H1 (cell line): ENCODE measurements around the gene AVPR2. TPM values are rescaled to one million over a fixed set of nuclear protein-coding genes. Genes with fewer than 3 reads are reported as not detected.

Source experiments
- CTCF ChIA-PET: fragments of 300-600 bp; sonication (Branson Sonifier 250); formaldehyde crosslinking; loops from one replicate; lab custom pipeline; 2021; ENCODE audit not compliant: partially characterized antibody; lab: Charles Lee
- POLR2A ChIA-PET: fragments of 300-600 bp; sonication (Branson Sonifier 250); formaldehyde crosslinking; loops from one replicate; lab custom pipeline; 2021; ENCODE audit warnings: inconsistent platforms; ENCODE audit not compliant: partially characterized antibody; lab: Charles Lee
- DNase-seq, 2 experiments: peaks; one replicate each; pipeline versions ENCODE4 v3.0.0 to v3.0.0-alpha.2; 2010 to 2022; ENCODE audit warnings: low spot score in 2 of 2, low read depth in 1 of 2, mixed read lengths in 1 of 2
- FAIRE-seq: peaks from 2 replicates; lab custom pipeline; 2011; peaks lifted over from hg19 to GRCh38; lab: Jason Lieb, UNC
- H2AFZ ChIP-seq: 2 replicates; pipeline ENCODE4 v1.8.1; 2012; ENCODE audit warnings: low read length, inconsistent platforms
- H2AK5ac ChIP-seq: 2 replicates; pipeline ENCODE4 v1.6.1; 2013; ENCODE audit warnings: low read depth, low read length
- H2BK120ac ChIP-seq: replicated peaks from 2 replicates; pipeline ENCODE3; 2013; ENCODE audit warnings: low read depth, low read length, inconsistent platforms
- H2BK12ac ChIP-seq: 2 replicates; pipeline ENCODE4 v1.6.1; 2013; ENCODE audit warnings: low read depth, low read length
- H2BK15ac ChIP-seq: 2 replicates; pipeline ENCODE4 v1.6.1; 2013; ENCODE audit warnings: low read length
- H2BK20ac ChIP-seq: 2 replicates; pipeline ENCODE4 v1.6.1; 2013; ENCODE audit warnings: low read length
- H2BK5ac ChIP-seq: 2 replicates; pipeline ENCODE4 v1.6.1; 2013; ENCODE audit warnings: low read depth, low read length
- H3K14ac ChIP-seq: 2 replicates; pipeline ENCODE4 v1.6.1; 2013; ENCODE audit warnings: inconsistent platforms; ENCODE audit not compliant: insufficient read length
- H3K18ac ChIP-seq: 2 replicates; pipeline ENCODE4 v1.6.1; 2013; ENCODE audit warnings: low read length; ENCODE audit errors: extremely low read depth
- H3K23ac ChIP-seq: 2 replicates; pipeline ENCODE4 v1.6.1; 2013; ENCODE audit warnings: inconsistent platforms; ENCODE audit not compliant: insufficient read length
- H3K23me2 ChIP-seq: 2 replicates; pipeline ENCODE4 v1.6.1; 2013; ENCODE audit warnings: low read depth, low read length
- H3K27ac ChIP-seq: 2 replicates; pipeline ENCODE4 v1.6.1; 2011; ENCODE audit warnings: low read depth, low read length, inconsistent platforms
- H3K27me3 ChIP-seq, 4 experiments: replicated peaks in 1 of 4; 1 replicate in 1 of 4; 2 replicates in 3 of 4; pipeline versions ENCODE4 v1.6.1 to v1.8.1; 2011 to 2013; ENCODE audit warnings: low read length in 3 of 4, mild to moderate bottlenecking in 3 of 4, inconsistent platforms in 2 of 4, mixed read lengths in 2 of 4, moderate library complexity in 1 of 4; ENCODE audit not compliant: control insufficient read depth in 3 of 4, insufficient read depth in 3 of 4; ENCODE audit errors: extremely low read depth in 1 of 4
- H3K36me3 ChIP-seq, 4 experiments: 2 replicates each; pipeline versions ENCODE4 v1.6.1 to v1.8.1; 2011 to 2013; ENCODE audit warnings: mild to moderate bottlenecking in 4 of 4, low read length in 3 of 4, moderate library complexity in 2 of 4, control low read depth in 1 of 4, inconsistent platforms in 1 of 4; ENCODE audit not compliant: insufficient read depth in 4 of 4, control insufficient read depth in 2 of 4
- H3K4ac ChIP-seq: replicated peaks from 2 replicates; pipeline ENCODE3; 2013; ENCODE audit warnings: low read length, low read depth, mixed read lengths, inconsistent platforms; ENCODE audit not compliant: insufficient read length
- H3K4me1 ChIP-seq, 4 experiments: replicated peaks in 1 of 4; 1 replicate in 1 of 4; 2 replicates in 3 of 4; pipeline versions ENCODE4 v1.6.1 to v1.8.1; 2011 to 2013; ENCODE audit warnings: low read length in 3 of 4, inconsistent platforms in 2 of 4, mixed read lengths in 1 of 4; ENCODE audit not compliant: insufficient read depth in 4 of 4, control insufficient read depth in 3 of 4
- H3K4me2 ChIP-seq, 2 experiments: 2 replicates each; pipeline versions ENCODE4 v1.6.1 to v1.8.1; 2011 to 2013; ENCODE audit warnings: low read depth in 2 of 2, low read length in 2 of 2, control low read depth in 1 of 2, inconsistent platforms in 1 of 2, mild to moderate bottlenecking in 1 of 2; ENCODE audit not compliant: insufficient read depth in 1 of 2
- H3K4me3 ChIP-seq, 4 experiments: fragments of 200-600, 300-600 bp in 1 of 4; sonication (generic), shearing (Covaris generic), sonication (Bioruptor Twin) in 1 of 4; 2 replicates each; pipeline versions ENCODE4 v1.5.1 to v1.8.1; 2011 to 2016; ENCODE audit warnings: low read length in 4 of 4, low read depth in 3 of 4, control low read depth in 2 of 4, inconsistent platforms in 2 of 4, mild to moderate bottlenecking in 2 of 4, mixed read lengths in 1 of 4, moderate library complexity in 1 of 4; ENCODE audit not compliant: insufficient read depth in 2 of 4; ENCODE audit errors: extremely low read depth in 1 of 4
- H3K56ac ChIP-seq: replicated peaks from 2 replicates; pipeline ENCODE3; 2013; ENCODE audit warnings: low read depth, mild to moderate bottlenecking, mixed read lengths, low read length, inconsistent platforms; ENCODE audit not compliant: insufficient read length
- H3K79me1 ChIP-seq: 2 replicates; pipeline ENCODE4 v1.6.1; 2013; ENCODE audit warnings: low read depth, low read length, control low read depth
- H3K79me2 ChIP-seq, 2 experiments: 2 replicates each; pipeline versions ENCODE4 v1.6.1 to v1.8.1; 2012 to 2013; ENCODE audit warnings: low read length in 2 of 2, mild to moderate bottlenecking in 2 of 2, inconsistent platforms in 1 of 2; ENCODE audit not compliant: insufficient read depth in 2 of 2, control insufficient read depth in 1 of 2
- H3K9ac ChIP-seq, 4 experiments: replicated peaks in 1 of 4; 1 replicate in 1 of 4; 2 replicates in 3 of 4; pipeline versions ENCODE4 v1.6.1 to v1.8.1; 2011 to 2013; ENCODE audit warnings: low read depth in 3 of 4, low read length in 3 of 4, control low read depth in 2 of 4, mild to moderate bottlenecking in 2 of 4, moderate library complexity in 2 of 4, inconsistent platforms in 1 of 4; ENCODE audit errors: extremely low read depth in 1 of 4
- H3K9me3 ChIP-seq, 2 experiments: 2 replicates each; pipeline versions ENCODE4 v1.6.1 to v1.8.1; 2012 to 2013; ENCODE audit warnings: mild to moderate bottlenecking in 2 of 2, moderate library complexity in 2 of 2, control low read depth in 1 of 2, inconsistent platforms in 1 of 2, low read depth in 1 of 2, low read length in 1 of 2, mixed read lengths in 1 of 2; ENCODE audit not compliant: insufficient read depth in 2 of 2
- H4K20me1 ChIP-seq, 2 experiments: replicated peaks in 1 of 2; 2 replicates each; pipeline versions ENCODE3 to v1.8.1; 2011 to 2013; ENCODE audit warnings: inconsistent platforms in 2 of 2, low read length in 2 of 2, mild to moderate bottlenecking in 1 of 2; ENCODE audit not compliant: insufficient read depth in 2 of 2, control insufficient read depth in 1 of 2
- H4K5ac ChIP-seq: 2 replicates; pipeline ENCODE4 v1.6.1; 2013; ENCODE audit warnings: low read length, low read depth, mixed read lengths, inconsistent platforms; ENCODE audit not compliant: insufficient read length
- H4K8ac ChIP-seq: 2 replicates; pipeline ENCODE4 v1.8.0; 2013; ENCODE audit warnings: mild to moderate bottlenecking, moderate library complexity, low read length, inconsistent platforms; ENCODE audit not compliant: insufficient read depth; ENCODE audit errors: extremely low read depth
- H4K91ac ChIP-seq: replicated peaks from 2 replicates; pipeline ENCODE3; 2013; ENCODE audit warnings: low read length, mixed read lengths, inconsistent platforms; ENCODE audit not compliant: insufficient read length
- CEBPB ChIP-seq: IDR thresholded peaks from 2 replicates; pipeline ENCODE4 v1.6.1; 2012; ENCODE audit warnings: low read depth, low read length
- EZH2 ChIP-seq: fragments of 200-600 bp; sonication (generic); IDR thresholded peaks from 2 replicates; pipeline ENCODE4 v1.7.1; 2012; ENCODE audit warnings: low read depth, mild to moderate bottlenecking, moderate library complexity, low read length, inconsistent platforms; ENCODE audit not compliant: severe bottlenecking
- HDAC6 ChIP-seq: IDR thresholded peaks from one replicate; pipeline ENCODE4 v1.7.1; 2012; ENCODE audit warnings: low read depth, mild to moderate bottlenecking, inconsistent platforms, low read length, moderate library complexity
- POU5F1 ChIP-seq: IDR thresholded peaks from 2 replicates; pipeline ENCODE4 v1.6.1; 2011; ENCODE audit warnings: low read depth, mild to moderate bottlenecking, low read length, moderate library complexity
- SIN3A ChIP-seq, 2 experiments: IDR thresholded peaks in 1 of 2; conservative IDR thresholded peaks in 1 of 2; 2 replicates each; pipeline ENCODE4 v1.6.1; 2011 to 2012; ENCODE audit warnings: low read length in 2 of 2, improper control_type of control experiment in 1 of 2, low read depth in 1 of 2, mild to moderate bottlenecking in 1 of 2
- SUZ12 ChIP-seq: fragments of 200-600 bp; sonication (generic); IDR thresholded peaks from 2 replicates; pipeline ENCODE4 v1.6.1; 2012; ENCODE audit warnings: mild to moderate bottlenecking, inconsistent platforms, low read length, moderate library complexity, mixed read lengths
- WGBS, 2 experiments: shearing (Covaris generic) in 1 of 2; methylation state at CpG; one replicate each; pipeline versions ENCODE4 v1.1.6 to v1.1.7; 2013 to 2015; ENCODE audit warnings: low lambda C conversion rate in 2 of 2, mixed read lengths in 2 of 2, inconsistent platforms in 1 of 2, low coverage in 1 of 2, missing lambda C conversion rate in 1 of 2; ENCODE audit not compliant: insufficient replicate concordance in 2 of 2, insufficient coverage in 1 of 2, insufficient read length in 1 of 2; ENCODE audit errors: extremely low coverage in 1 of 2, missing lambda C conversion rate in 1 of 2; 5-methylcytosine and 5-hydroxymethylcytosine counted together
- polyA plus RNA-seq, 7 experiments: library from polyadenylated mRNA; depleted of rRNA in 3 of 7; stranded (reverse) in 5 of 7; unstranded in 2 of 7; fragments of >200 nt in 5 of 7; fragments of 200-250 nt in 2 of 7; gene quantifications; 1 replicate in 5 of 7; 2 replicates in 1 of 7; 4 replicates in 1 of 7; pipeline versions ENCODE4 v1.2.1 to v1.2.3, GENCODE V29; 2011 to 2013; ENCODE audit warnings: missing spikeins in 2 of 7, mixed read lengths in 2 of 7
- total RNA-seq: library from RNA; stranded (reverse); fragmentation: NEBNext Ultra II Directional; extraction: Animal tissue kit (Norgen Biotek cat#: 25700); gene quantifications from 2 replicates; pipeline ENCODE4 v1.2.1, GENCODE V29; 2021
- TF ChIP-seq, protein P1 (sequence below): IDR thresholded peaks from 2 replicates; pipeline ENCODE4 v1.6.1; 2012; ENCODE audit warnings: inconsistent platforms
- TF ChIP-seq, protein P2 (sequence below), 3 experiments: IDR thresholded peaks; 1 replicate in 2 of 3; 2 replicates in 1 of 3; pipeline versions ENCODE4 v1.5.1 to v1.6.1; 2011; ENCODE audit warnings: low read length in 3 of 3, mild to moderate bottlenecking in 3 of 3, inconsistent platforms in 2 of 3, low read depth in 1 of 3, moderate library complexity in 1 of 3; ENCODE audit not compliant: insufficient read depth in 1 of 3; ENCODE audit errors: control extremely low read depth in 1 of 3
- TF ChIP-seq, protein P3 (sequence below): IDR thresholded peaks from 2 replicates; pipeline ENCODE4 v1.6.1; 2011; ENCODE audit warnings: low read length, improper control_type of control experiment

The AVPR2 gene
- total and polyA plus RNA-seq, 2 of the 8 experiments (the other 6 are each of a cell fraction or from before 2014, with no cell fraction given), result 0.09 TPM; not detected in 1

DNA sequence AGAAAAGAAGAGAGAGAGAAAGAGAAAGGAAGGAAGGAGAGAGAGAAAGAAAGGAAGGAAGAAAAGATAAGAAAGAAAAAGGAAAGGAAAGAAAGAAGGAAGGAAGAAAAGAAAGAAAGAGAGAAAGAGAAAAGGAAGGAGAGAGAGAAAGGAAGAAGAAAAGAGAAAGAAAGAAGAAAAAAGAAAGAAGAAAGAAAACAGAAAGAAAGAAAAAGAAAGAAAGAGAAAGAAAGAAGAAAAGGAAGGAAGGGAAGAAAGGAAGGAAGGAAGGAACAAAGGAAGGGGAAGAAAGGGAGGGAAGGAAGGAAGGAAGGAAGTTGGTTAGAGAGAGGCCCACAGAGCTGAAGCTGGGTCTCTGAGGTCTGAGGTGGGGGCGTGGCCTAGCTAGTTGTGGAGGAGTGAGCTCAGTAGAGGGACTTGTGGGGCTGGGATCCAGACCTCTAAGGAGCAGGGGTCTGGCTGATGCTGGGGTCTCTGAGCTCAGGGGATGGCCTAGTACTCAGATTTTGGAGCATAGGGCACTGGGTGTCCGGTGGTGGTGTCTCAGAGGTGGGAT lies 47.0 kb upstream of the AVPR2 start:
- POLR2A ChIA-PET, result interaction anchor here (1.1 kb wide), 1 partner anchor 12 kb away, joined by 3 read pairs; no protein-coding TSS in a partner anchor
- WGBS, 2 experiments, result 73% methylated on average over 2 of the region's 2 CpGs; no CpG with 5 or more reads in 1 of the 2 experiments
- H3K9me3 ChIP-seq, result no peaks in the 10 kb centered on the region
- TF ChIP-seq HDAC6 (no peak), EZH2 (no peak), POU5F1 (no peak), CEBPB (no peak), SIN3A (conservative IDR thresholded peaks at IDR 0.05 in 1 of 2, IDR thresholded peaks at IDR 0.05 in 1 of 2; ENCODE audit: low read depth in 1 of 2, low read length in 2 of 2) (no peak), SUZ12 (no peak)
- TF ChIP-seq, protein P1, sequence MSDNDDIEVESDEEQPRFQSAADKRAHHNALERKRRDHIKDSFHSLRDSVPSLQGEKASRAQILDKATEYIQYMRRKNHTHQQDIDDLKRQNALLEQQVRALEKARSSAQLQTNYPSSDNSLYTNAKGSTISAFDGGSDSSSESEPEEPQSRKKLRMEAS, result no peak
- TF ChIP-seq, protein P2, sequence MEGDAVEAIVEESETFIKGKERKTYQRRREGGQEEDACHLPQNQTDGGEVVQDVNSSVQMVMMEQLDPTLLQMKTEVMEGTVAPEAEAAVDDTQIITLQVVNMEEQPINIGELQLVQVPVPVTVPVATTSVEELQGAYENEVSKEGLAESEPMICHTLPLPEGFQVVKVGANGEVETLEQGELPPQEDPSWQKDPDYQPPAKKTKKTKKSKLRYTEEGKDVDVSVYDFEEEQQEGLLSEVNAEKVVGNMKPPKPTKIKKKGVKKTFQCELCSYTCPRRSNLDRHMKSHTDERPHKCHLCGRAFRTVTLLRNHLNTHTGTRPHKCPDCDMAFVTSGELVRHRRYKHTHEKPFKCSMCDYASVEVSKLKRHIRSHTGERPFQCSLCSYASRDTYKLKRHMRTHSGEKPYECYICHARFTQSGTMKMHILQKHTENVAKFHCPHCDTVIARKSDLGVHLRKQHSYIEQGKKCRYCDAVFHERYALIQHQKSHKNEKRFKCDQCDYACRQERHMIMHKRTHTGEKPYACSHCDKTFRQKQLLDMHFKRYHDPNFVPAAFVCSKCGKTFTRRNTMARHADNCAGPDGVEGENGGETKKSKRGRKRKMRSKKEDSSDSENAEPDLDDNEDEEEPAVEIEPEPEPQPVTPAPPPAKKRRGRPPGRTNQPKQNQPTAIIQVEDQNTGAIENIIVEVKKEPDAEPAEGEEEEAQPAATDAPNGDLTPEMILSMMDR (IDR thresholded peaks at IDR 0.05; ENCODE audit: control extremely low read depth in 1 of 3, insufficient read depth in 1 of 3, low read depth in 1 of 3, low read length in 3 of 3), result no peak
- TF ChIP-seq, protein P3, sequence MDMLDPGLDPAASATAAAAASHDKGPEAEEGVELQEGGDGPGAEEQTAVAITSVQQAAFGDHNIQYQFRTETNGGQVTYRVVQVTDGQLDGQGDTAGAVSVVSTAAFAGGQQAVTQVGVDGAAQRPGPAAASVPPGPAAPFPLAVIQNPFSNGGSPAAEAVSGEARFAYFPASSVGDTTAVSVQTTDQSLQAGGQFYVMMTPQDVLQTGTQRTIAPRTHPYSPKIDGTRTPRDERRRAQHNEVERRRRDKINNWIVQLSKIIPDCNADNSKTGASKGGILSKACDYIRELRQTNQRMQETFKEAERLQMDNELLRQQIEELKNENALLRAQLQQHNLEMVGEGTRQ, result no peak

More for the DNA sequence above, 47.0 kb upstream of the AVPR2 start:
- no peak overlapping the region for H3K4me3 ChIP-seq
- H3K23me2 ChIP-seq, result no peaks in the 10 kb centered on the region
- H3K9ac ChIP-seq, result no peak overlapping the region
- H2BK120ac ChIP-seq, result no peak overlapping the region
- no peak overlapping the region for H3K14ac ChIP-seq
- H3K56ac ChIP-seq, result no peak overlapping the region
- no peak for DNase-seq
- CTCF ChIA-PET, result interaction anchor here (1.0 to 1.5 kb wide), 2 partner anchors 14 to 38 kb away, joined by 3 to 4 read pairs; no protein-coding TSS in a partner anchor
- no peak overlapping the region for H2BK20ac ChIP-seq
- H2BK15ac ChIP-seq, result no peak overlapping the region
- H4K5ac ChIP-seq, result no peak overlapping the region
- no peak overlapping the region for H4K8ac ChIP-seq
- no peak overlapping the region for H2BK5ac ChIP-seq
- H3K79me1 ChIP-seq, result no peaks in the 10 kb centered on the region
- no peak overlapping the region for H3K27ac ChIP-seq
- no peaks in the 10 kb centered on the region for H3K36me3 ChIP-seq
- no peak overlapping the region for H3K4ac ChIP-seq
- no peak overlapping the region for H3K4me2 ChIP-seq
- peaks cover 0 to 5% (median 0%) of the 10 kb centered on the region in 4 experiments; a peak in 3 of 7 replicates for H3K4me1 ChIP-seq
- H4K20me1 ChIP-seq, result no peaks in the 10 kb centered on the region
- H2AK5ac ChIP-seq, result no peak overlapping the region
- H3K18ac ChIP-seq, result no peak overlapping the region
- no peak overlapping the region for H2AFZ ChIP-seq
- no peak overlapping the region for H2BK12ac ChIP-seq
- H3K79me2 ChIP-seq, result no peaks in the 10 kb centered on the region
- H3K27me3 ChIP-seq, result no peaks in the 10 kb centered on the region; a peak in 1 of 7 replicates
- no peak overlapping the region for H3K23ac ChIP-seq
- no peak overlapping the region for H4K91ac ChIP-seq
- FAIRE-seq, result no peak
